Measurements from ENCODE around the gene RNF152.

DNA sequence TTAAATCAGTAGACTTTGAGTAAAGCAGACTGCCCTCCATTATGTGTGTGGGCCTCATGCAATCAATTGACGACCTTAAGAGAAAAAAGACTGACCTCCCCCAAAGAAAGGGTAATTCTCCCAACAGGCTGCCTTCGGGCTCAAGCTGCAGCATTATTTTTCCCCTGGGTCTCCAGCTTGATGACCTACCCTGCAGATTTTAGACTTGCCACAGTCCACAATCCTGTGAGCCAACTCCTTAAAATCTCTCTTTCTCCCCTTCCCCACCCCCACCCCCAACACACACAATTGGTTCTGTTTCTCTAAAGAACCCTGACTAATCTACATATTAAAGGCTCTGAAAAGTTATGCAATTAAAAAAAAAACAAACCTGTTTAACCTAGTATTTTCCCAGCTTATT is 89.4 kb downstream of the RNF152 start:
- TF ChIP-seq POLR2AphosphoS5 (IDR thresholded peaks at IDR 0.05; ENCODE audit: borderline replicate concordance, low read depth, low read length) (no peak), EZH2 (IDR thresholded peaks at IDR 0.05) (no peak)
